ENCODE results near the gene MGAT4C.

DNA sequence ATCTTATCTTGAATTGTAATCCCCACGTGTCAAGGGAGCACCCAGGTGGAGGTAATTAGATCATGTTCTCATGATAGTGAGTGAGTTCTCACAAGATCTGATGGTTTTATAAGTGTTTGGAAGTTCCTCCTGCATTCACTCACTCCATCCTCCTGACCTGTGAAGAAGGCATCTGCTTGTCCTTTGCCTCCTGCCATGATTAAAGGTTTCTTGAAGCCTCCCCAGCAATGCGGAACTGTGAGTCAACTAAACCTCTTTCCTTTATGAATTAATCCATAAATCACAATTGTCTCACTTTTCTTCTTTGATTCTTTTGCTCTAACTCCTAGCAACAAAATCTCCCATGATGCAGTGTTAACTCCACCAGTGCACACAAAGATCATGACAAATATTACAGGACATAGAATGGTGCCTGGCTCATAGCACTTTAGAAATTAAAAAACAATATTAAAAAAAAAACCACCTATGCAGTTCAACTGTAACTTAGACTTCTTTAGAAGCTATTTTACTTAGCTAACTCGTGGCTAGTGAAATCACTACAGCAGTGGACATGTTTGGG, 37.6 kb upstream of the MGAT4C start:
- TF ChIP-seq, protein P1, sequence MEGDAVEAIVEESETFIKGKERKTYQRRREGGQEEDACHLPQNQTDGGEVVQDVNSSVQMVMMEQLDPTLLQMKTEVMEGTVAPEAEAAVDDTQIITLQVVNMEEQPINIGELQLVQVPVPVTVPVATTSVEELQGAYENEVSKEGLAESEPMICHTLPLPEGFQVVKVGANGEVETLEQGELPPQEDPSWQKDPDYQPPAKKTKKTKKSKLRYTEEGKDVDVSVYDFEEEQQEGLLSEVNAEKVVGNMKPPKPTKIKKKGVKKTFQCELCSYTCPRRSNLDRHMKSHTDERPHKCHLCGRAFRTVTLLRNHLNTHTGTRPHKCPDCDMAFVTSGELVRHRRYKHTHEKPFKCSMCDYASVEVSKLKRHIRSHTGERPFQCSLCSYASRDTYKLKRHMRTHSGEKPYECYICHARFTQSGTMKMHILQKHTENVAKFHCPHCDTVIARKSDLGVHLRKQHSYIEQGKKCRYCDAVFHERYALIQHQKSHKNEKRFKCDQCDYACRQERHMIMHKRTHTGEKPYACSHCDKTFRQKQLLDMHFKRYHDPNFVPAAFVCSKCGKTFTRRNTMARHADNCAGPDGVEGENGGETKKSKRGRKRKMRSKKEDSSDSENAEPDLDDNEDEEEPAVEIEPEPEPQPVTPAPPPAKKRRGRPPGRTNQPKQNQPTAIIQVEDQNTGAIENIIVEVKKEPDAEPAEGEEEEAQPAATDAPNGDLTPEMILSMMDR (conservative IDR thresholded peaks at IDR 0.05; ENCODE audit: low read depth, low read length) = no peak
- no peak for TF ChIP-seq EZH2 (IDR thresholded peaks at IDR 0.05; ENCODE audit: borderline replicate concordance, low read depth, low read length, poor library complexity, severe bottlenecking)
